Suprapubic skin (tissue), 4 donors: ENCODE results near the gene TSPAN18. TPM values are rescaled to one million over a fixed set of nuclear protein-coding genes. Genes with fewer than 3 reads are reported as not detected.

Source experiments
- DNase-seq, 2 donors: peaks; one replicate each; pipeline ENCODE4 v3.0.0-alpha.2; 2019; ENCODE audit warnings: low spot score in 2 of 2
- H3K27ac ChIP-seq: fragments of 200-600 bp; sonication (generic); one replicate; pipeline ENCODE4 v1.5.1; 2019
- H3K27me3 ChIP-seq: fragments of 200-600 bp; sonication (generic); one replicate; pipeline ENCODE4 v1.5.1; 2019
- H3K36me3 ChIP-seq: fragments of 200-600 bp; sonication (generic); one replicate; pipeline ENCODE4 v1.5.1; 2019
- H3K4me1 ChIP-seq: fragments of 200-600 bp; sonication (generic); one replicate; pipeline ENCODE4 v1.5.1; 2019
- H3K4me3 ChIP-seq: fragments of 200-600 bp; sonication (generic); one replicate; pipeline ENCODE4 v1.5.1; 2019; ENCODE audit warnings: mild to moderate bottlenecking
- H3K9me3 ChIP-seq: fragments of 200-600 bp; sonication (generic); one replicate; pipeline ENCODE4 v1.5.1; 2019
- EP300 ChIP-seq: sonication (generic); formaldehyde crosslinking; IDR thresholded peaks from one replicate; pipeline ENCODE4 v1.6.1; 2017; ENCODE audit warnings: antibody characterized with exemption
- POLR2A ChIP-seq, 2 donors: fragments of 450-650 bp; IDR thresholded peaks; one replicate each; pipeline ENCODE4 v1.6.1; 2017; ENCODE audit warnings: antibody characterized with exemption in 2 of 2, mild to moderate bottlenecking in 2 of 2, moderate library complexity in 2 of 2
- POLR2AphosphoS5 ChIP-seq, 3 donors: sonication (generic); formaldehyde crosslinking; IDR thresholded peaks; one replicate each; pipeline ENCODE4 v1.6.1; 2017; ENCODE audit warnings: antibody characterized with exemption in 3 of 3
- WGBS: methylation state at CpG from one replicate; pipeline ENCODE4 v1.1.5; 2018; 5-methylcytosine and 5-hydroxymethylcytosine counted together
- total RNA-seq, 4 donors: library from RNA; depleted of rRNA; stranded (reverse); fragments of >200 nt; gene quantifications; one replicate each; pipeline ENCODE4 v1.1.0, GENCODE V29; 2016
- TF ChIP-seq, protein P1 (sequence below), 2 donors: fragments of 200-600 bp in 1 of 2; fragments of 450-650 bp in 1 of 2; sonication (generic) in 1 of 2; IDR thresholded peaks; one replicate each; pipeline ENCODE4 v1.5.1; 2016 to 2019; ENCODE audit warnings: antibody characterized with exemption in 2 of 2, mild to moderate bottlenecking in 1 of 2, moderate library complexity in 1 of 2

Gene TSPAN18
- total RNA-seq, 4 donors from 2014 or later: 1.3 to 5.1 (median 3.9) TPM

DNA sequence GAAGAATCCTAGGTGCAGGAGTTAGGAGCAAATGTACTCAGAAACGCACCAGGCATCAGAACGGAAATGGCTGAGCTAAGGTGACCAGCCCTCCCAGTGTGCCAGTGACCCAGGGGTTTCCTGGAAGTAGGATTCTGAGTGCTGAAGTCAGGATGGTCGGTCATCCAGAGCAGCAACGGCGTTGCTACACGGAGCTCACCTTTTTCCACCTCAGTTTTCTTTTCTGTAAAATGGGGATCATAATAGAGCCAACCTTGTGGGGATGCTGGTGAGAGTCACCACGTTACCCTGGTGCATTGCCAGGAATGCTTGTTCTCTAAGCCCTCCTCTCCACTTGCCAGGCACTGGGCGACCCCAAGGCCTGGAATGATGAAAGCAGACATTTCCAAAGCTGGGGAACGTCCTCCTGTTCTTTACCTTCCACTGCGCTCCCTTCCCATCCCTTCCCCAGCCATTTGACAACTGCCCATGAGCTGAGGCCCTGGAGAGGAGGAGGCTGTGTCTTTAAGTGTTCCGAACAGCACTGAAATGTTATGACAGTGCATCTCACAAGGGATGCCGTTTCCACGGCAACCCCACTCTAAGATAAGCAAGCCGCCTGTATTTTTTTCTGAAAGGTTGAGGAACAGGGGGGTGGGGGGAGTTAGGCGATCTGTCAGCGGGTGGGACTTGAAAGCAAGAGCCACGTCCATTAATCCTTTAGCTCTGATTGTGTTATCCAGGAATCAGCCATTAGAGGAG, 66.8 kb downstream of the TSPAN18 start:
- H3K36me3 ChIP-seq: no peaks in the 10 kb centered on the region
- H3K27ac ChIP-seq: no peak overlapping the region
- WGBS: 78% methylated on average over 17 of the region's 17 CpGs
- H3K9me3 ChIP-seq: no peaks in the 10 kb centered on the region
- TF ChIP-seq, protein P1, sequence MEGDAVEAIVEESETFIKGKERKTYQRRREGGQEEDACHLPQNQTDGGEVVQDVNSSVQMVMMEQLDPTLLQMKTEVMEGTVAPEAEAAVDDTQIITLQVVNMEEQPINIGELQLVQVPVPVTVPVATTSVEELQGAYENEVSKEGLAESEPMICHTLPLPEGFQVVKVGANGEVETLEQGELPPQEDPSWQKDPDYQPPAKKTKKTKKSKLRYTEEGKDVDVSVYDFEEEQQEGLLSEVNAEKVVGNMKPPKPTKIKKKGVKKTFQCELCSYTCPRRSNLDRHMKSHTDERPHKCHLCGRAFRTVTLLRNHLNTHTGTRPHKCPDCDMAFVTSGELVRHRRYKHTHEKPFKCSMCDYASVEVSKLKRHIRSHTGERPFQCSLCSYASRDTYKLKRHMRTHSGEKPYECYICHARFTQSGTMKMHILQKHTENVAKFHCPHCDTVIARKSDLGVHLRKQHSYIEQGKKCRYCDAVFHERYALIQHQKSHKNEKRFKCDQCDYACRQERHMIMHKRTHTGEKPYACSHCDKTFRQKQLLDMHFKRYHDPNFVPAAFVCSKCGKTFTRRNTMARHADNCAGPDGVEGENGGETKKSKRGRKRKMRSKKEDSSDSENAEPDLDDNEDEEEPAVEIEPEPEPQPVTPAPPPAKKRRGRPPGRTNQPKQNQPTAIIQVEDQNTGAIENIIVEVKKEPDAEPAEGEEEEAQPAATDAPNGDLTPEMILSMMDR (IDR thresholded peaks at IDR 0.05): no peak
- no peak for TF ChIP-seq EP300
- no peak for TF ChIP-seq POLR2AphosphoS5 (IDR thresholded peaks at IDR 0.05)
- TF ChIP-seq POLR2A (IDR thresholded peaks at IDR 0.05): no peak
- no peak overlapping the region for H3K4me3 ChIP-seq
- H3K27me3 ChIP-seq: no peaks in the 10 kb centered on the region
- no peak for DNase-seq
- H3K4me1 ChIP-seq: no peaks in the 10 kb centered on the region

DNA sequence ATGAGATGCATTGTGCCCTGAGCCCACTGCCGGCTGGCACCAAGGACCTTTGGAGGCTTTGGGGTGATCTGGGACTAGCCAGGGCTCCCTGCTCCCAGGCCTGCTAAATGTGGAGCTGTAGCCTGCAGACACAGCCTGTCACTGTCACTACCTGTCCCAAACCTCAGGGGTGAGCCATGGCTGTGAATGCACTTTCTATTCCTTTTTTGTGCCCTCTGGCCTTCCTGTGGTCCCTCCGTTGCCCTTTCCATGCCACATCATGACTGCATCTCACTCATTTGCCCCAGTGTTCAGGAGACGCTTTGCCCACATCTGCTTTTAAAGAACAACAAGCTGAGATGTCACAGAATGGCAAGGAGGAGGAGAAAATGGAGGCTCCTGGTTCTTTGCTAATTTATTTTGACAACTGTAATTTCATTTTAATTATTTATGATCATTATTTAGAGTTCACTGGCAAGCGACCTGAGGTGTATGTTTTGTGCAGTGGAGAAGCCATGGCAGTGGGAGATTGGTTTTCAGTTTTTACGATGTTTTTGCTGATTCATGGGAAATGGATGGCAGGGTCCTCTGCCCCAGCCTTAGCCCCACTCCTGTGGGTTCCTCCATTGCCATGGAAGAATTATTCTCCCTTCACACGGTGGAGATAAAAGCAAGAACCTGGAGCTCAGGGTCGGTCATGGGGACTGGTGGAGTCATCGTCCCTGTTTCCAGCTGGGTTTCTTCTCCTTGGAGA, 69.2 kb downstream of the TSPAN18 start:
- Histone ChIP-seq H3K36me3 (no peaks in the 10 kb centered on the region), H3K9me3 (no peaks in the 10 kb centered on the region), H3K27ac (no peak overlapping the region), H3K27me3 (no peaks in the 10 kb centered on the region), H3K4me3 (no peak overlapping the region), H3K4me1 (peaks cover 5% of the 10 kb centered on the region)
- WGBS: 89% methylated on average over 8 of the region's 8 CpGs
- no peak for DNase-seq
- TF ChIP-seq POLR2AphosphoS5 (IDR thresholded peaks at IDR 0.05) (no peak), POLR2A (IDR thresholded peaks at IDR 0.05) (no peak), EP300 (no peak)
- TF ChIP-seq, protein P1 (IDR thresholded peaks at IDR 0.05): no peak

DNA sequence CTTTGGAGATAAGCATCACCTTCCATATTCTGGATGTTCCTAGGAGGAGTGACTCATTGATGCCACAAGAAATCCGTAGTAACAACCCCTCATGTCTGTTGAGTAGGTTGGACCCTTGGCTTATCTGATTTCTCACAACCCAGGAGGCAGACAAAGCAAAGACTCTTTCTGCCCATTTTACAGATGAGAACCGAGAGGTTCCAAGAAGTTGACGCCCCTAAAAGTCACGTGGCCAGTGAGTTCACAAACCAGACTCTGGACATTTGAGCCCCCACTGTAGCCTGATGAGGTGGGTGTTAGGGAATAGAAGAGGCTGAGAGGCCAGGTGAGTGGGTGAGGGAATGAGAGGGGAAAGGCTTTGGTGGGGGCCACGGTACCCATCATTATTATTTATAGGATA, 70.3 kb downstream of the TSPAN18 start:
- 92% methylated on average over 5 of the region's 5 CpGs for WGBS
- H3K27me3 ChIP-seq: no peaks in the 10 kb centered on the region
- H3K4me1 ChIP-seq: peaks cover 5% of the 10 kb centered on the region
- DNase-seq: no peak
- no peak overlapping the region for H3K27ac ChIP-seq
- H3K9me3 ChIP-seq: no peaks in the 10 kb centered on the region
- no peaks in the 10 kb centered on the region for H3K36me3 ChIP-seq
- no peak for TF ChIP-seq POLR2A (IDR thresholded peaks at IDR 0.05)
- TF ChIP-seq POLR2AphosphoS5 (IDR thresholded peaks at IDR 0.05): no peak
- TF ChIP-seq, protein P1 (IDR thresholded peaks at IDR 0.05): no peak
- no peak for TF ChIP-seq EP300
- H3K4me3 ChIP-seq: no peak overlapping the region

DNA sequence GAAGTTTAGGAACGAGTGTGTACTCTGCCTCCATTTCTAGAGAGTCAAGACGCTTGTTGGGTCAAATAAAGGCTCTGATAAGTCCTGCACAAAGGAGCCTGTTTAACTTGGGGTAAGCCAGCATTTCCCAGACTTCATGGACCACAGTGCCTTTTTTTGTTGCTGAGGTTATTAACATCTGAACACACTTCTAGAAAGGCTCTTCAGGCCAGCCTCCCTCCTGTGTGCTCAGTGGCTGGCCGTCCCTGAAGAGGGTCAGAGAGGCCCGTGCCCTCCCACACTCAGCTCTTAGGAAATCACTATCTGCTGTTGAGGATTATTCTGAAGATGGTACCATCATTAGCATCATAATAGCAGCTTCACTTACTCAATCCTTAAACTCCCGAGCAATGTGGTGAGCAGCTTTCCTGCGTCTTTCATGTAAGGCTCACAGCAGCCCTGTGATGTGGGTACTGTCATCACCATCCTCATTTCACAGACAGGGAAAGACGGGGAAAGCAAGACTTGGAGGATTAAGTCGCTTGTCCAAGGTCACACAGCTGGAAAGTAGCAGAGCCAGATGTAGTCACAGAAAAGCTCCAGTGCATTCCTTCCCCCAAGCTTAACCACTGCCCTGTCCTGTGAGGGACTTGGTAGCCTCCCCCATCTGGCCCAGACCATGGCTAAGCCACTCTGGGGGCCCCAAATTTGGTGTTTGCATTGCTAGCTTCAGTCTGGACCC, 71.3 kb downstream of the TSPAN18 start:
- DNase-seq: no peak
- Histone ChIP-seq H3K9me3 (no peaks in the 10 kb centered on the region), H3K4me3 (no peak overlapping the region), H3K4me1 (peaks cover 5% of the 10 kb centered on the region), H3K36me3 (no peaks in the 10 kb centered on the region), H3K27me3 (no peaks in the 10 kb centered on the region), H3K27ac (no peak overlapping the region)
- WGBS: 83% methylated on average over 6 of the region's 8 CpGs
- no peak for TF ChIP-seq EP300
- TF ChIP-seq POLR2AphosphoS5 (IDR thresholded peaks at IDR 0.05): no peak
- TF ChIP-seq, protein P1 (IDR thresholded peaks at IDR 0.05): no peak
- TF ChIP-seq POLR2A (IDR thresholded peaks at IDR 0.05): no peak

DNA sequence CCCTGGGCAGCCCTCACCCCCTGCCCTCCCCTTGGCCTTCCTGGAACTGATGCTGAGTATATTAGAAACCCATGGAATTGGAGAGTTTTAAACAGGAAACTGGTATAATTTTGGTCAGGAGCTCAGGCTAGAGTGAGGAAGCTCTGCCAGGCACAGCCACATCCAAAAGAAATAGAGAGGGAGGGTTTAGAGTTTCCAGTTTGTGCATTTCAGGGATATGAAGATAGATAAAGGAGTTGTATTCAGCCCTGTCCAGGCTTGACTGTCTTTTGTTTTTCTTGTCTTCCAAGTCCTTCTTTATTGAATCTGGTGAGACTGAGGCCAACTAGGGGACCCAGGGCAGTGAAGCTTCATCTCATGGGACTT, 71.8 kb downstream of the TSPAN18 start:
- H3K27me3 ChIP-seq: no peaks in the 10 kb centered on the region
- TF ChIP-seq, protein P1 (IDR thresholded peaks at IDR 0.05): no peak
- TF ChIP-seq POLR2A (IDR thresholded peaks at IDR 0.05): no peak
- no peak for TF ChIP-seq EP300
- TF ChIP-seq POLR2AphosphoS5 (IDR thresholded peaks at IDR 0.05): no peak
- peaks cover 5% of the 10 kb centered on the region for H3K4me1 ChIP-seq
- no peak for DNase-seq
- no peaks in the 10 kb centered on the region for H3K36me3 ChIP-seq
- H3K27ac ChIP-seq: no peak overlapping the region
- H3K9me3 ChIP-seq: no peaks in the 10 kb centered on the region
- H3K4me3 ChIP-seq: no peak overlapping the region
